GM12872 (cell line): ENCODE results near the gene SLCO2B1.

Experiments used
- TF ChIP-seq, protein P1 (sequence below): IDR thresholded peaks from 3 replicates; pipeline ENCODE4 v1.5.1; 2011; ENCODE audit warnings: low read depth, mild to moderate bottlenecking, low read length, moderate library complexity; ENCODE audit not compliant: insufficient read depth

The SLCO2B1 gene

DNA sequence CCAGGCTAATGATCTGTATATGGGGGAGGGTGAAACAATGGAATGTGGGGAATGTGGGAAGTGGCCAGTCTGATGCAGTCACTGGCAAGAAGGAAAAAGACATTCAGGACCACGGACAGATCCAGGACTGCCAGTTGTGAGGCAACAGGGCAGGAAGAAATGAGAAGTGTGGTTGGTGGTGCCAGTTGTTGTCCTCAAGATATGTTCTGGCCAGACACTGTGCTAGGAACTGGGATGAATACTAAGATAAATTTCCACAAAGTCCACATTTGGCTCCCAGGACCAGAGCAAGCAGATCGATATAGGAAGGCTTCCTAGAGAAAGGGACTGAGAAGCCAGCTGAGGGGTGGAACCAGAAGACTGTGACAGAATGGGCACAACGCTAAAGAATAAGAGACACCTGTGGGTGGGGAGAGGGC is 82.9 kb downstream of the SLCO2B1 start:
- TF ChIP-seq, protein P1, sequence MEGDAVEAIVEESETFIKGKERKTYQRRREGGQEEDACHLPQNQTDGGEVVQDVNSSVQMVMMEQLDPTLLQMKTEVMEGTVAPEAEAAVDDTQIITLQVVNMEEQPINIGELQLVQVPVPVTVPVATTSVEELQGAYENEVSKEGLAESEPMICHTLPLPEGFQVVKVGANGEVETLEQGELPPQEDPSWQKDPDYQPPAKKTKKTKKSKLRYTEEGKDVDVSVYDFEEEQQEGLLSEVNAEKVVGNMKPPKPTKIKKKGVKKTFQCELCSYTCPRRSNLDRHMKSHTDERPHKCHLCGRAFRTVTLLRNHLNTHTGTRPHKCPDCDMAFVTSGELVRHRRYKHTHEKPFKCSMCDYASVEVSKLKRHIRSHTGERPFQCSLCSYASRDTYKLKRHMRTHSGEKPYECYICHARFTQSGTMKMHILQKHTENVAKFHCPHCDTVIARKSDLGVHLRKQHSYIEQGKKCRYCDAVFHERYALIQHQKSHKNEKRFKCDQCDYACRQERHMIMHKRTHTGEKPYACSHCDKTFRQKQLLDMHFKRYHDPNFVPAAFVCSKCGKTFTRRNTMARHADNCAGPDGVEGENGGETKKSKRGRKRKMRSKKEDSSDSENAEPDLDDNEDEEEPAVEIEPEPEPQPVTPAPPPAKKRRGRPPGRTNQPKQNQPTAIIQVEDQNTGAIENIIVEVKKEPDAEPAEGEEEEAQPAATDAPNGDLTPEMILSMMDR: no peak

DNA sequence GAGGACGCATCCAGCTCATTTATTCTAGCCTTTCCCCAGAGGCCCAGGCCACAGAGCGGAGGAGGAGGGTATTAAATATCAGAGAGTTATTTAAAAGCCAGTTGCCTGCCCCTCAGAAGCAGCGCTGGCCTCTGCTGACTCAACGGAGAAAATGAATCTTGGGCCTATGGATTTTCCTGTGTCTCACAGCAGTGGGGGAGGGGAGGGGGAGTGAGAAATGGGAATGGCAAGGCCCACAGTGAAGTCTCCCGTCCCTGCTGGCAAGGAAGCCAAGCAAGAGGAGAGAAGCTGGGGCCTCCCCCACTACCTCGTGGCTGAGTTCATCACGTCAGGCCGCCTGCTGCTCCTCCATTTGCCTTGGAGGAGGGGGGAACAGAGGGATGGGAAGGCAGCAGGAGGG is 85.2 kb downstream of the SLCO2B1 start:
- TF ChIP-seq, protein P1: no peak

DNA sequence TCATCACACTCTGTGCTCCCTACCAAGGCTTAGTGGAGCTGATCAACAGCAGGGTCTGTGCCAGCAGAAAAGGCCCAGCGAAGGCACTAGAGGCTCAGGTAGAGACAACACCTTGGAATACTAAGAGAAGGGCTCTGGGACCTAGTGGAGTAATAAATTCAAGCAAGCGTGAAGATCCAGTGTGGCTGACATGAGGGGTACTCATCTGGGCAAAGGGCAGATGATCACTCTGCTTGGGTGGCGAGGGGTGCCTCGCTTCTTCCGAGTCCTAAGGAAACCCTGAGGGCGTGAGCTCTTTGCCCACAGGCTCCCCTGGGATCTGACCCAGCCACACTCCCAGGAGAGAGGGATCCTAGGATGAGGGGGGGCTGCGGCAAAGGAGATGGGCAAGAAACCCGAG is 86.1 kb downstream of the SLCO2B1 start:
- TF ChIP-seq, protein P1: no peak

DNA sequence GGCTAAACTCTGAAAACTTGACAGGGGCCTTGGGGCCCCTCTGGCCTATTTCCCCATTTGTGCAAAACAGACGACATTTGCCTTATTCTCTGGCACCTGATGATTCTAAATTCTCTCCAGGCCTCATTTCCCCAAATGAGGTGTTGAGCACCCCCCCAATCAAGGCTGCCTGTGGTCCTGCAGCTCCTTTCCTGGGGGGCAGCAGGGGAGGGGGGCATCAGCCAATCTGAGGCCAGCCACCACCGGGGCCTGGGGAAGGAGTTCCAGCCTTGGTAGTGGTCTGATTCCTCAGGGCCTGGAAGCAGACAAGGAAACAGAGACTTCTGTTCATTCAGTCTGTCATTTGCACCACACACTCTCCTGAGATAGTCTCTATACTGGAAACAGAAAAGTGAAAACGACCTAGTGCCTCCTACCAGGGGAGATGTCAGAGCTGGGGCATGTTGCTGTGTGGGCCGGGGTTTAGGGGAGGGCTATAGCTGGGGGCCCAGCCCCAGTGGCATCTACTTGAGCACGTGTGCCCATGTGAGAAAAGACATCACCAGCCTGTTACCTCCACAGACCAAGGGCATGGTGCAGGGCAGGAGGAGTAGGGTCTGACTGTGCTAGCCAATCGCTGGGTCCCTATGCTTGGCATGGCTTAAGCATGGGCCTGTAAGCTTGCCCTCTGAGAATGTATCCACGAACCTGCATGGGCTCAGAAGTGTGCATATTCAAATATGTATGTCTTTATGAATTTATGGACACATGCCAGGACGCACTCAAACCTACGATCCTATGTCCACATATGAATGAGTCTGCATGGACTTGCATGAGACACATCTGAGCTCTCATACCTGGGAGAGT is 87.9 kb downstream of the SLCO2B1 start:
- TF ChIP-seq, protein P1: no peak

DNA sequence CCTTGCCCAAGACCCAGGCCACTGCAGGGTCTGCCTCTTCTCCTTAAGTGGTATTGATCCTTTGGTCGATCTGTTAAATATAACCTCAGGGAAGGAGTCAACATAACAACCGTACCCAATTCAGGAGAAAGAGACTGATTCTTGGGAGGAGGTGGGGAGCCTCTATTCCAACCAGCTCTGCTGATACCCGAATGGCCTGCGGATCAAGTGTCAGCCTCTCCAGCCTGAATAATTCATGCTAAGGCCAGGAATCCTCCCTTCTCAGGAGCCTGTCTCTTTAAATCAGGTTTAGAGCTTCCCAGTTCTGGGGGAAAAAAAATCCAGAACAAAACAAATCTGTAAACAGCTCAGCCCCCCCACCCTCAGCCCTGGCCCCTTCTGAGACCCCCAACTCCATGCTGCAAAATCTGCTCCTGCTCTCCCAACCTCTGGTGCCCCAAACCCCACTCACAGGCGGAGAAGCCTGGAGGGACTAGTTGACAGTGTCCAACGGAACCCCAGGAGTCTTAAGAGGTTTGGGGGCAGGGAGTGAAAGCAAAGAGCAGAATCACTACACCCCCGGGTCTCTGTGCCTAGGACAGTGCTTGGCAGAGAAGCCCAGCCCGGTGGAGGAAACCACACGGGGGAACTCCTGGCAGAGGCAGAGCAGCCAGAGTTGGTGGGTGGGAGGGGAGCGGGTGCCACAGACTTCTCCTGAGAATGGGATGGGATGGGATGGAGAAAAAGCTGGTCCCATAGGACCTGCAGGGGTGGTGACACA is 88.8 kb downstream of the SLCO2B1 start:
- TF ChIP-seq, protein P1: no peak

DNA sequence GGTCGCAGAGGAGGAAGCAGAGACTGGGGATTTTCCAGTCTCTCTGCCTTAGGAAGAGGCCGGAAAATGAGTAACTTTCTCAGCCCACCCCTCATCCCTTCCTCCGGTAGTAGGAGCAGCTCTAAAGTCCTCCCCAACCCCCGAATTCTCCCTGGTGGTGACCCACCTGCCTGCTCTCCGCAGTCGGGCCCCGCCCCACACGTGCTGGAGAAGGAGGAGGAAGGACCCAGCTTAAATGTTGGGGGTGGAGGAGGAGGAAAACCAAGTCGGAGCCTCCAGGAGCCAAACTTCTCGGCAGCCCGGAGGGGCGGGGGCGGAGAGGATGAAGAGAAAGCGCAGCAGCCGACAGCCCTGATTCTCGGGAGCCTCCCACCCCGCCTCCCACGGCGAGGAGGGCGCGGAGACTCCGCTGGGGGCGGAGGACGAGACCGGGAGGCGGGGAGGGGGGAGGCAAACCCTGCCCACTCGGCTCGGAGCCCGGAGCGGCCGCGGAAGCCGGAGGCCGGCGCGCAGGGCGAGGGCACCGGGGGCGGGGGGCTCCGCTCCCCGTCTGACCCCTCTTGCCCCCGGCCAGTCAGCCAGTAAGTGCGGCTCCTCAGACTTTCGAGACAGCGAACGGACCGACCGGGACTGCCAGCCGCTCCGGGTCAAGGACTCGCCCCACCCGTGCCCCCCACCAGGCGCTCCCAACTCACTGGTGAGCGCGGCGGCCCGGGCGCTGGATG is 89.6 kb downstream of the SLCO2B1 start, which contains the start of gene TPBGL:
Gene TPBGL, plus strand, starts transcription at position 464 of the 725 bp plus-strand sequence. CDS start 276 bp downstream, outside the sequence.
- TF ChIP-seq, protein P1: no peak
